Measurements from ENCODE around the gene SOD3.

DNA sequence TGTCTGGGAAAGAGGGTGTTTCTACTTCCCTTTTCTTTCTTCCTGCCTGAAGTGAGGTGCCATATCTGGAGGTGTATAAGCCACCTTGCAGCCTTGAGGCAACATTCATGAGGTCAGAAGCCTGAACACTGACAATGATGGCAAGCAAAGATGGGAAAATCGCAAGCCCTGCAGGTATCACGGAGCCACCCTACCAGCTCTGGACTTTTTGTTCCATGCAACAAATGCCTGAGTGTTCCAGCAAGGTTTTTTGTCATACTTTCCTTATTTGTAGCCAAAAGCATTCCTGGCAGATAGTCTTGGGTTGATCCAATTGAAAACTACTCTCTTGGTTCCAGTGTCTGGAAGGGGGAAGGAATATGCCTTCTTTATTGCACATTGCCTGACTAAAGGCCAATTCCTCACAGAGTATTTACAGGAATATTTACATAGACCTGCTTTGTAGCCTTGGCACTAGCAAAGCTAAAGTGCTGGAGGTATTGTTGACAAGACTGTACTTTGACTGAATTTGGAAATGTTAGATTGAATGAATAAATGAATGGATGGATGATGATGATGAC, 14.4 kb upstream of the SOD3 start:
- TF ChIP-seq, protein P1, sequence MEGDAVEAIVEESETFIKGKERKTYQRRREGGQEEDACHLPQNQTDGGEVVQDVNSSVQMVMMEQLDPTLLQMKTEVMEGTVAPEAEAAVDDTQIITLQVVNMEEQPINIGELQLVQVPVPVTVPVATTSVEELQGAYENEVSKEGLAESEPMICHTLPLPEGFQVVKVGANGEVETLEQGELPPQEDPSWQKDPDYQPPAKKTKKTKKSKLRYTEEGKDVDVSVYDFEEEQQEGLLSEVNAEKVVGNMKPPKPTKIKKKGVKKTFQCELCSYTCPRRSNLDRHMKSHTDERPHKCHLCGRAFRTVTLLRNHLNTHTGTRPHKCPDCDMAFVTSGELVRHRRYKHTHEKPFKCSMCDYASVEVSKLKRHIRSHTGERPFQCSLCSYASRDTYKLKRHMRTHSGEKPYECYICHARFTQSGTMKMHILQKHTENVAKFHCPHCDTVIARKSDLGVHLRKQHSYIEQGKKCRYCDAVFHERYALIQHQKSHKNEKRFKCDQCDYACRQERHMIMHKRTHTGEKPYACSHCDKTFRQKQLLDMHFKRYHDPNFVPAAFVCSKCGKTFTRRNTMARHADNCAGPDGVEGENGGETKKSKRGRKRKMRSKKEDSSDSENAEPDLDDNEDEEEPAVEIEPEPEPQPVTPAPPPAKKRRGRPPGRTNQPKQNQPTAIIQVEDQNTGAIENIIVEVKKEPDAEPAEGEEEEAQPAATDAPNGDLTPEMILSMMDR (IDR thresholded peaks at IDR 0.05): no peak
- TF ChIP-seq POLR2A (IDR thresholded peaks at IDR 0.05): no peak
